Lung (tissue), 12 donors: ENCODE measurements around the gene TMEM161A. TPM values are rescaled to one million over a fixed set of nuclear protein-coding genes. Genes with fewer than 3 reads are reported as not detected.

ENCODE experiments used
- ATAC-seq: fragments of 200-7000 bp; cut with Tn5 transposase; one replicate; pipeline ENCODE4 v1.9.1; 2020; ENCODE audit warnings: moderate number of reproducible peaks; ENCODE audit not compliant: insufficient read depth, low FRiP score
- DNase-seq, 3 donors: peaks; one replicate each; pipeline ENCODE4 v3.0.0-alpha.2; 2013 to 2017
- H3K27ac ChIP-seq, 2 donors: one replicate each; pipeline ENCODE4 v1.5.1; 2013; ENCODE audit warnings: mild to moderate bottlenecking in 2 of 2, moderate library complexity in 2 of 2, control low read depth in 1 of 2, inconsistent platforms in 1 of 2, low read depth in 1 of 2, low read length in 1 of 2
- H3K27me3 ChIP-seq, 3 donors: one replicate each; pipeline ENCODE4 v1.5.1; 2013; ENCODE audit warnings: low read length in 2 of 3; ENCODE audit not compliant: control insufficient read depth in 3 of 3, insufficient read depth in 3 of 3
- H3K36me3 ChIP-seq, 4 donors: one replicate each; pipeline ENCODE4 v1.5.1; 2013; ENCODE audit warnings: low read length in 4 of 4, mild to moderate bottlenecking in 1 of 4, moderate library complexity in 1 of 4; ENCODE audit not compliant: control insufficient read depth in 4 of 4, insufficient read depth in 4 of 4
- H3K4me1 ChIP-seq, 5 donors: one replicate each; pipeline ENCODE4 v1.5.1; 2013; ENCODE audit warnings: low read length in 5 of 5, mild to moderate bottlenecking in 2 of 5, moderate library complexity in 1 of 5; ENCODE audit not compliant: control insufficient read depth in 5 of 5, insufficient read depth in 5 of 5
- H3K4me3 ChIP-seq: one replicate; pipeline ENCODE4 v1.5.1; 2013; ENCODE audit warnings: mild to moderate bottlenecking, control low read depth, moderate library complexity
- H3K9ac ChIP-seq, 2 donors: one replicate each; pipeline ENCODE4 v1.5.1; 2013; ENCODE audit warnings: low read length in 2 of 2, control low read depth in 1 of 2; ENCODE audit not compliant: insufficient read depth in 1 of 2
- H3K9me3 ChIP-seq, 4 donors: one replicate each; pipeline ENCODE4 v1.5.1; 2013; ENCODE audit warnings: low read length in 3 of 4, mild to moderate bottlenecking in 1 of 4, moderate library complexity in 1 of 4; ENCODE audit not compliant: control insufficient read depth in 4 of 4, insufficient read depth in 3 of 4
- CTCF ChIP-seq: IDR thresholded peaks from 2 replicates; pipeline ENCODE4 v1.5.1; 2012; ENCODE audit warnings: mild to moderate bottlenecking; ENCODE audit errors: control extremely low read depth, extremely low read depth
- WGBS, 2 donors: extraction: QIAGEN DNeasy Blood & Tissue Kit; methylation state at CpG; one replicate each; pipeline ENCODE4 v1.1.7; 2013; 5-methylcytosine and 5-hydroxymethylcytosine counted together
- polyA plus RNA-seq, 2 donors: library from polyadenylated mRNA; stranded (reverse); fragments of 200-250 nt; gene quantifications; one replicate each; pipeline ENCODE4 v1.2.1, GENCODE V29; 2013
- total RNA-seq, 2 donors: library from RNA; depleted of rRNA in 1 of 2; stranded (reverse); fragments of >200 nt in 1 of 2; gene quantifications; one replicate each; pipeline ENCODE4 v1.2.1, GENCODE V29; 2014 to 2021
- donor health status: control.
- donor health status: control.
- donor health status: Bipolar disorder and iron deficiency.
- donor health status: healthy.
- donor health status: DM: yes; HTN: yes; CAD: no.

TMEM161A gene
- total and polyA plus RNA-seq, 4 donors = 18.1 to 32.2 (median 23.1) TPM

- WGBS, 2 donors = 95 to 100% methylated on average over 7 of the region's 7 CpGs
- H3K9me3 ChIP-seq = peaks cover 0 to 2% (median 0%) of the 10 kb centered on the region in 4 donors
- no peaks in the 10 kb centered on the region for H3K27me3 ChIP-seq
- H3K4me1 ChIP-seq = peaks cover 0 to 3% (median 0%) of the 10 kb centered on the region in 5 donors
- no peak for TF ChIP-seq CTCF
- H3K4me3 ChIP-seq = no peak overlapping the region
- peaks cover 0 to 21% (median 9%) of the 10 kb centered on the region in 4 donors for H3K36me3 ChIP-seq
- no peak for DNase-seq
- H3K9ac ChIP-seq = no peak overlapping the region
- no peak for ATAC-seq
- no peak overlapping the region for H3K27ac ChIP-seq
These were observed 8.6 kb upstream of the TMEM161A start for GRCh38 chr19:19146865-19147264.

GRCh38 chr19:19145684-19146608, 7.7 kb upstream of the TMEM161A start:
- H3K27me3 ChIP-seq = no peaks in the 10 kb centered on the region
- H3K4me1 ChIP-seq = peaks cover 0 to 3% (median 0%) of the 10 kb centered on the region in 5 donors
- H3K4me3 ChIP-seq = no peak overlapping the region
- ATAC-seq (peak; percentile 94), DNase-seq (peak; percentile 70 to 83 (median 72))
- no peak overlapping the region for H3K9ac ChIP-seq
- peaks cover 0 to 21% (median 9%) of the 10 kb centered on the region in 4 donors for H3K36me3 ChIP-seq
- H3K27ac ChIP-seq = no peak overlapping the region
- 43% methylated on average over 47 of the region's 47 CpGs for WGBS, 2 donors
- peak; percentile 88 for TF ChIP-seq CTCF
- peaks cover 0 to 2% (median 0%) of the 10 kb centered on the region in 4 donors for H3K9me3 ChIP-seq

GRCh38 chr19:19145281-19145680, 7.0 kb upstream of the TMEM161A start:
- Histone ChIP-seq H3K9me3 (peaks cover 0 to 2% (median 0%) of the 10 kb centered on the region in 4 donors), H3K4me1 (peaks cover 0 to 3% (median 0%) of the 10 kb centered on the region in 5 donors), H3K27ac (no peak overlapping the region), H3K27me3 (no peaks in the 10 kb centered on the region), H3K4me3 (no peak overlapping the region), H3K9ac (no peak overlapping the region), H3K36me3 (peaks cover 0 to 21% (median 9%) of the 10 kb centered on the region in 4 donors)
- TF ChIP-seq CTCF = no peak
- no peak for ATAC-seq
- no peak for DNase-seq
- 87 to 89% methylated on average over 17 of the region's 17 CpGs for WGBS, 2 donors
